Measurements from ENCODE around the gene ZNF385C. TPM values are rescaled to one million over a fixed set of nuclear protein-coding genes. Genes with fewer than 3 reads are reported as not detected.
A peak's percentile ranks its signal among the peaks of the same experiment; 100 is the strongest.

The ZNF385C gene
- total RNA-seq, 1 experiment from 2014 or later, result 2.8 TPM

DNA sequence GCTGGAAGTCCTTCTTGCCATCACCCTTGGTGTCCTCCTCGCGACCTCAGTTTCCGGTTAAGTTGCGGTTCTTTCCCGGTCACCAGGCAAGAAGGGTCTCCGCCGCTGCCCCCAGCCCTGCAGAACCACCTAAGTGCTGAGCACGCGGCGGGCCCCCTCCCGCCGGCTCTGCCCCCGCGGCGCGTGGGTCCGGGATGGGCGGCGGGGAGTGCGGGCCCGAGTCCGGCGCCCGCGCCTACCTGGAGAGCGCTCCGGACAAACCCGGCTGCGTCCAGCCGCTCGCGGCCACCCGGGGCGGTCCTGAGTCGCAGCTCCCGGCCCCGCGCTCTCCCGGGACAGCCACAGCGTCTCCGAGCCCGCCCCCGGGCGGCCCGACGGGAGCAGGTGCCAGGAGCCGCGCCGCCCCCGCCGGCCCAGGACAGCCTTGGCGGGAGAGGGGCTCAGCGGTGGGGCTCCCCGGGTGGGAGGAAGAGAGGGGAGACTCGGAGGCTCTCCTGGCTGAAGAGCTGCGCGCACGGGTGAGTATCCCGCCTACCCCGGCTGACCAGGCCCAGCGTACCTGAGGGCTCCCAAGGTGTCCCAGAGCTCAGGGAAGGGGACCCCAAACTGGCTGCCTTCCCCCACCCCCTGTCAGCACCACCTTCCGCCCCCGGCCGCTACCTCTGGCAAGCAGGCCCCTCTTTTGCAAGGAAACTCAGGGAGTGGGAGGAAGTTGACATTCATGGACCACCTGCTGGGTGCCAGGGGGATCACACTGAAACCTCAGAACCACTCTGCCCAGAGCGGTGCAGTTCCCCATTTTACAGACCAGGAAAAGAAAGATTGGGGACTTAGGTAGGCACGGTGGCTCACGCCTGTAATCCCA, 25.7 kb downstream of the ZNF385C start:
- no peaks in the 10 kb centered on the region; a peak in 1 of 7 replicates for H3K36me3 Mint-ChIP-seq (ENCODE audit: insufficient read depth in 1 of 3, low read depth in 3 of 3)
- no peaks in the 10 kb centered on the region for H3K9me3 Mint-ChIP-seq
- H3K27me3 Mint-ChIP-seq (ENCODE audit: low read depth), result peaks cover 14% of the 10 kb centered on the region
- Histone ChIP-seq H2BK12ac (ENCODE audit: insufficient read length, low read depth, low read length) (no peak overlapping the region), H2BK120ac (ENCODE audit: low read depth, low read length, poor library complexity, severe bottlenecking) (no peak overlapping the region), H3K23me2 (ENCODE audit: insufficient read length, low read depth, low read length, poor library complexity, severe bottlenecking) (peaks cover 6% of the 10 kb centered on the region), H3K4me1 (ENCODE audit: insufficient read depth, low read length) (0 out of 2 replicates have a peak, but pooled peaks cover 3% of the 10 kb centered on the region), H2BK20ac (ENCODE audit: low read depth, low read length, poor library complexity, severe bottlenecking) (no peak overlapping the region), H3K18ac (ENCODE audit: insufficient read length, low read depth, low read length) (no peak overlapping the region), H4K91ac (ENCODE audit: insufficient read length, low read depth, low read length) (no peak overlapping the region), H2BK15ac (ENCODE audit: low read depth, low read length) (no peak overlapping the region), H3K14ac (ENCODE audit: insufficient read depth, low read length) (no peak overlapping the region), H3T11ph (ENCODE audit: low read length) (no peak overlapping the region), H4K5ac (ENCODE audit: insufficient read length, low read depth, low read length) (no peak overlapping the region), H3K56ac (ENCODE audit: insufficient read length, low read depth, low read length) (no peak overlapping the region), H2BK5ac (ENCODE audit: insufficient read length, low read length) (no peak overlapping the region), H3K4ac (ENCODE audit: low read depth, low read length) (no peak overlapping the region), H2AK5ac (ENCODE audit: insufficient read length, low read length) (no peak overlapping the region), H3K79me1 (ENCODE audit: insufficient read depth, low read depth, low read length, poor library complexity, severe bottlenecking) (no peaks in the 10 kb centered on the region), H3K27ac (ENCODE audit: insufficient read length, low read depth, low read length) (no peak overlapping the region), H3K9ac (ENCODE audit: extremely low read depth, insufficient read length, low read length) (no peak overlapping the region), H3K9me3 (ENCODE audit: control insufficient read depth, low read depth, low read length) (no peaks in the 10 kb centered on the region), H4K8ac (replicated peaks; ENCODE audit: insufficient read length, low read depth, low read length) (no peak overlapping the region), H2AFZ (ENCODE audit: low read length) (no peak overlapping the region), H4K20me1 (ENCODE audit: control insufficient read depth, insufficient read depth, insufficient read length) (no peaks in the 10 kb centered on the region), H3K23ac (ENCODE audit: insufficient read length, low read depth, low read length) (no peak overlapping the region), H3K4me2 (ENCODE audit: insufficient read depth, insufficient read length, low read length) (peak overlapping the region; percentile 48), H3K79me2 (ENCODE audit: insufficient read depth, low read length) (no peaks in the 10 kb centered on the region), H3K27me3 (ENCODE audit: insufficient read depth, low read length) (no peaks in the 10 kb centered on the region)
- peak overlapping the region; percentile 68 to 80 for H3K4me3 Mint-ChIP-seq
- TF ChIP-seq, protein P1, sequence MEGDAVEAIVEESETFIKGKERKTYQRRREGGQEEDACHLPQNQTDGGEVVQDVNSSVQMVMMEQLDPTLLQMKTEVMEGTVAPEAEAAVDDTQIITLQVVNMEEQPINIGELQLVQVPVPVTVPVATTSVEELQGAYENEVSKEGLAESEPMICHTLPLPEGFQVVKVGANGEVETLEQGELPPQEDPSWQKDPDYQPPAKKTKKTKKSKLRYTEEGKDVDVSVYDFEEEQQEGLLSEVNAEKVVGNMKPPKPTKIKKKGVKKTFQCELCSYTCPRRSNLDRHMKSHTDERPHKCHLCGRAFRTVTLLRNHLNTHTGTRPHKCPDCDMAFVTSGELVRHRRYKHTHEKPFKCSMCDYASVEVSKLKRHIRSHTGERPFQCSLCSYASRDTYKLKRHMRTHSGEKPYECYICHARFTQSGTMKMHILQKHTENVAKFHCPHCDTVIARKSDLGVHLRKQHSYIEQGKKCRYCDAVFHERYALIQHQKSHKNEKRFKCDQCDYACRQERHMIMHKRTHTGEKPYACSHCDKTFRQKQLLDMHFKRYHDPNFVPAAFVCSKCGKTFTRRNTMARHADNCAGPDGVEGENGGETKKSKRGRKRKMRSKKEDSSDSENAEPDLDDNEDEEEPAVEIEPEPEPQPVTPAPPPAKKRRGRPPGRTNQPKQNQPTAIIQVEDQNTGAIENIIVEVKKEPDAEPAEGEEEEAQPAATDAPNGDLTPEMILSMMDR (conservative IDR thresholded peaks at IDR 0.05), result 0 out of 3 replicates have a peak, but pooled peaks have one; percentile 15
- peaks cover 6 to 20% of the 10 kb centered on the region in 2 experiments for H3K4me1 Mint-ChIP-seq
- DNase-seq, result no peak
- H3K27ac Mint-ChIP-seq, result no peak overlapping the region
- no CpG with 5 or more reads among the region's 67 CpGs for WGBS (ENCODE audit: extremely low coverage, insufficient read length, low lambda C conversion rate)

All from H9 (cell line).